ENCODE data around the gene RTN4R.
A peak's percentile ranks its signal among the peaks of the same experiment; 100 is the strongest.

The RTN4R gene

DNA sequence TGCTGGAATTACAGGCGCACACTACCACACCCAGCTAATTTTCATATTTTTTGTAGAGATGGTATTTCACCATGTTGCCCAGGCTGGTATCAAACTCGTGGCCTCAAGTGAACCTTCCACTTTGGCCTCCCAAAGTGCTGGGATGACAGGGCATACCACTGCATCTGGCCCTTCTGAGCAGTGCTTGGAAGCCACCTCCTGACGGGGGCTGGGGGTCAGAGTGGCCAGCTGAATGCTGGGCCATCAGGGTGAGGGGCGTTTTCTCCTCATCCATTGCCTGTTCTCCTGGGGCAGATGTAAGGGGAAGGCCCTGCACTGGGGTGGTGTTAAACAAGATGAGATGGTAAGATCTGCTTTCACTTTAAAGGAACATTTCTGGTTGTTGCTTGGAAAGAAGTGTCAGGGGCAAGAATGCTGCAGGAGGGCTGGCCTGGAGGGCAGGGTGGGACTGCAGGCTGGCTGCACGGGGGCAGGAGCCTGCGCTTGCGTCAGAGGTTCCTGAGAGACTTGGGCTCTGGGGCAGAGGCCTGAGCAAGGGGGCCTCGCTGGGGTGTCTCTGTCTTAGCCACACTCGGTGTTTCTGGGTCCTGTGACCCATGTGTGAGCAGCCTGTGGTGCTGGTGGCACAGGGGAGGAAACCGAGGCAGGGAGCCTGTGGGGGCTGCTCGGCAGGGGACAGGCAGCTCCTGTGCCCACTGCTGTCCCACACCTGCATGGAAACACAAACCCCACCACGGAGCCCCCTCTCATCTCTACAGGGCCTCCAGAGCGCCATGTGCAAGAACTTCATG is 34.5 kb upstream of the RTN4R start:
- no peak for TF ChIP-seq KLF8 (tag by site-specific recombination; IDR thresholded peaks at IDR 0.05)
- no peak for TF ChIP-seq ZNF416 (tag by site-specific recombination; IDR thresholded peaks at IDR 0.05)
- TF ChIP-seq KLF16 (tag by site-specific recombination; IDR thresholded peaks at IDR 0.05): no peak
- no peak for TF ChIP-seq ZNF132 (tag by site-specific recombination; IDR thresholded peaks at IDR 0.05; ENCODE audit: borderline replicate concordance)
- TF ChIP-seq KLF1 (tag by site-specific recombination; IDR thresholded peaks at IDR 0.05): no peak; the same call in 1 of the 2 replicates
- no peak for TF ChIP-seq ZNF175 (tag by site-specific recombination; IDR thresholded peaks at IDR 0.05)
- TF ChIP-seq ZNF664 (tag by site-specific recombination; IDR thresholded peaks at IDR 0.05): no peak
- no peak for TF ChIP-seq ZNF155 (tag by site-specific recombination; IDR thresholded peaks at IDR 0.05)
- TF ChIP-seq ZFP41 (tag by site-specific recombination; IDR thresholded peaks at IDR 0.05; ENCODE audit: borderline replicate concordance): no peak
- TF ChIP-seq ZNF23 (tag by site-specific recombination; IDR thresholded peaks at IDR 0.05; ENCODE audit: borderline replicate concordance): no peak
- no peak for TF ChIP-seq ZNF658 (tag by site-specific recombination; IDR thresholded peaks at IDR 0.05)
- TF ChIP-seq OVOL3 (tag by site-specific recombination; IDR thresholded peaks at IDR 0.05): no peak
- no peak for TF ChIP-seq ZNF521 (tag by site-specific recombination; IDR thresholded peaks at IDR 0.05)
- TF ChIP-seq, protein P1, sequence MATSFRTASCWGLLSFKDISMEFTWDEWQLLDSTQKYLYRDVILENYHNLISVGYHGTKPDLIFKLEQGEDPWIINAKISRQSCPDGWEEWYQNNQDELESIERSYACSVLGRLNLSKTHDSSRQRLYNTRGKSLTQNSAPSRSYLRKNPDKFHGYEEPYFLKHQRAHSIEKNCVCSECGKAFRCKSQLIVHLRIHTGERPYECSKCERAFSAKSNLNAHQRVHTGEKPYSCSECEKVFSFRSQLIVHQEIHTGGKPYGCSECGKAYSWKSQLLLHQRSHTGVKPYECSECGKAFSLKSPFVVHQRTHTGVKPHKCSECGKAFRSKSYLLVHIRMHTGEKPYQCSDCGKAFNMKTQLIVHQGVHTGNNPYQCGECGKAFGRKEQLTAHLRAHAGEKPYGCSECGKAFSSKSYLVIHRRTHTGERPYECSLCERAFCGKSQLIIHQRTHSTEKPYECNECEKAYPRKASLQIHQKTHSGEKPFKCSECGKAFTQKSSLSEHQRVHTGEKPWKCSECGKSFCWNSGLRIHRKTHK (tag by site-specific recombination; IDR thresholded peaks at IDR 0.05): no peak
- TF ChIP-seq ZNF514 (tag by site-specific recombination; IDR thresholded peaks at IDR 0.05): no peak
- no peak for TF ChIP-seq ZNF248 (tag by site-specific recombination; IDR thresholded peaks at IDR 0.05)
- no peak for TF ChIP-seq ZNF837 (tag by site-specific recombination; IDR thresholded peaks at IDR 0.05)
- ChIA-PET CTCF (no interaction called here), POLR2A (interaction anchor here (1.1 kb wide), 1 partner anchor 78 kb away, joined by 3 read pairs; no protein-coding TSS in a partner anchor)
- no peaks in the 10 kb centered on the region for H3K9me3 ChIP-seq (ENCODE audit: control insufficient read depth, insufficient read depth, low read depth, low read length)
- no peaks in the 10 kb centered on the region for H3K4me1 ChIP-seq (ENCODE audit: control insufficient read depth, insufficient read depth, low read length)
- H3K36me3 ChIP-seq (ENCODE audit: control insufficient read depth in 2 of 2, insufficient read depth in 1 of 2, low read length in 2 of 2): no peaks in the 10 kb centered on the region
- H3K27ac ChIP-seq (ENCODE audit: extremely low read depth, low read depth, low read length): no peak overlapping the region
- no peak overlapping the region for H3K4me3 ChIP-seq (ENCODE audit: low read depth, low read length)

DNA sequence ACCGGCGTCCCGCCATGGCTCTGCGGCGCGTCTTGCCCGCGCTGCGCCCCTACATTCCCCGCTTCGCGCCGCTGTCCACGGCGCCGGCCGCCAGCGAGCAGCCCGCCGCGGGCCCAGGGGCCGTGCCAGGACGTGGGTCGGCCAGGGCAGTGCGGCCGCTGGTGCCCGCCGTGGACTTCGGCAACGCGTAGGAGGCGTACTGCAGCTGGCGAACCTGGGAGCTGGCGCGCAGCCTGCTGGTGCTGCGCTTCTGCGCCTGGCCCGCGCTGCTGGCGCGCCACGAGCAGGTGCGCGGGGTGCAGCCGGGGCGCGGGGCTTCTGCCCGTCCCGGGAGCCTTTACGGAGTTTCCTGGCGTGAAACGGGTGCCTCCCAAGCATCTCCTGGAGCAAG is 31.6 kb upstream of the RTN4R start:
- Histone ChIP-seq H3K4me3 (ENCODE audit: low read depth, low read length) (peak overlapping the region; percentile 41), H3K36me3 (ENCODE audit: control insufficient read depth in 2 of 2, insufficient read depth in 1 of 2, low read length in 2 of 2) (no peaks in the 10 kb centered on the region), H3K4me1 (ENCODE audit: control insufficient read depth, insufficient read depth, low read length) (no peaks in the 10 kb centered on the region), H3K27ac (ENCODE audit: extremely low read depth, low read depth, low read length) (no peak overlapping the region), H3K9me3 (ENCODE audit: control insufficient read depth, insufficient read depth, low read depth, low read length) (no peaks in the 10 kb centered on the region)
- POLR2A ChIA-PET: interaction anchor here (1.5 kb wide), 1 partner anchor 20 kb away, joined by 8 read pairs; the partner anchor contains the start of gene DGCR6L
- CTCF ChIA-PET: interaction anchor here (1.5 kb wide), 1 partner anchor 61 kb away, joined by 4 read pairs; no protein-coding TSS in a partner anchor
- TF ChIP-seq ZBTB1 (tag by site-specific recombination; IDR thresholded peaks at IDR 0.05) (no peak), ZNF302 (tag by site-specific recombination; IDR thresholded peaks at IDR 0.05; ENCODE audit: low read depth) (no peak), ZNF350 (tag by site-specific recombination; IDR thresholded peaks at IDR 0.05) (no peak), ZNF600 (tag by site-specific recombination; IDR thresholded peaks at IDR 0.05) (no peak), ZNF677 (tag by site-specific recombination; IDR thresholded peaks at IDR 0.05) (peak; percentile 28; the same call in 1 of the 2 replicates), ZFP69B (tag by site-specific recombination; IDR thresholded peaks at IDR 0.05) (no peak), ZNF37A (tag by site-specific recombination; IDR thresholded peaks at IDR 0.05) (no peak), ZNF777 (tag by site-specific recombination; IDR thresholded peaks at IDR 0.05; ENCODE audit: borderline replicate concordance) (no peak), ZNF121 (tag by site-specific recombination; IDR thresholded peaks at IDR 0.05) (no peak), ZNF423 (tag by site-specific recombination; IDR thresholded peaks at IDR 0.05) (no peak), ZNF48 (tag by site-specific recombination; IDR thresholded peaks at IDR 0.05) (no peak)
- TF ChIP-seq, protein P2, sequence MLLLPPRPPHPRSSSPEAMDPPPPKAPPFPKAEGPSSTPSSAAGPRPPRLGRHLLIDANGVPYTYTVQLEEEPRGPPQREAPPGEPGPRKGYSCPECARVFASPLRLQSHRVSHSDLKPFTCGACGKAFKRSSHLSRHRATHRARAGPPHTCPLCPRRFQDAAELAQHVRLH (tag by site-specific recombination; IDR thresholded peaks at IDR 0.05): no peak
- TF ChIP-seq, protein P3, sequence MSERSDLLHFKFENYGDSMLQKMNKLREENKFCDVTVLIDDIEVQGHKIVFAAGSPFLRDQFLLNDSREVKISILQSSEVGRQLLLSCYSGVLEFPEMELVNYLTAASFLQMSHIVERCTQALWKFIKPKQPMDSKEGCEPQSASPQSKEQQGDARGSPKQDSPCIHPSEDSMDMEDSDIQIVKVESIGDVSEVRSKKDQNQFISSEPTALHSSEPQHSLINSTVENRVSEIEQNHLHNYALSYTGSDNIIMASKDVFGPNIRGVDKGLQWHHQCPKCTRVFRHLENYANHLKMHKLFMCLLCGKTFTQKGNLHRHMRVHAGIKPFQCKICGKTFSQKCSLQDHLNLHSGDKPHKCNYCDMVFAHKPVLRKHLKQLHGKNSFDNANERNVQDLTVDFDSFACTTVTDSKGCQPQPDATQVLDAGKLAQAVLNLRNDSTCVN (tag by site-specific recombination; optimal IDR thresholded peaks at IDR 0.05): peak; percentile 48
- TF ChIP-seq, protein P4, sequence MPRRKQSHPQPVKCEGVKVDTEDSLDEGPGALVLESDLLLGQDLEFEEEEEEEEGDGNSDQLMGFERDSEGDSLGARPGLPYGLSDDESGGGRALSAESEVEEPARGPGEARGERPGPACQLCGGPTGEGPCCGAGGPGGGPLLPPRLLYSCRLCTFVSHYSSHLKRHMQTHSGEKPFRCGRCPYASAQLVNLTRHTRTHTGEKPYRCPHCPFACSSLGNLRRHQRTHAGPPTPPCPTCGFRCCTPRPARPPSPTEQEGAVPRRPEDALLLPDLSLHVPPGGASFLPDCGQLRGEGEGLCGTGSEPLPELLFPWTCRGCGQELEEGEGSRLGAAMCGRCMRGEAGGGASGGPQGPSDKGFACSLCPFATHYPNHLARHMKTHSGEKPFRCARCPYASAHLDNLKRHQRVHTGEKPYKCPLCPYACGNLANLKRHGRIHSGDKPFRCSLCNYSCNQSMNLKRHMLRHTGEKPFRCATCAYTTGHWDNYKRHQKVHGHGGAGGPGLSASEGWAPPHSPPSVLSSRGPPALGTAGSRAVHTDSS (tag by site-specific recombination; IDR thresholded peaks at IDR 0.05): no peak
- TF ChIP-seq, protein P5, sequence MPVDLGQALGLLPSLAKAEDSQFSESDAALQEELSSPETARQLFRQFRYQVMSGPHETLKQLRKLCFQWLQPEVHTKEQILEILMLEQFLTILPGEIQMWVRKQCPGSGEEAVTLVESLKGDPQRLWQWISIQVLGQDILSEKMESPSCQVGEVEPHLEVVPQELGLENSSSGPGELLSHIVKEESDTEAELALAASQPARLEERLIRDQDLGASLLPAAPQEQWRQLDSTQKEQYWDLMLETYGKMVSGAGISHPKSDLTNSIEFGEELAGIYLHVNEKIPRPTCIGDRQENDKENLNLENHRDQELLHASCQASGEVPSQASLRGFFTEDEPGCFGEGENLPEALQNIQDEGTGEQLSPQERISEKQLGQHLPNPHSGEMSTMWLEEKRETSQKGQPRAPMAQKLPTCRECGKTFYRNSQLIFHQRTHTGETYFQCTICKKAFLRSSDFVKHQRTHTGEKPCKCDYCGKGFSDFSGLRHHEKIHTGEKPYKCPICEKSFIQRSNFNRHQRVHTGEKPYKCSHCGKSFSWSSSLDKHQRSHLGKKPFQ (tag by site-specific recombination; IDR thresholded peaks at IDR 0.05): no peak

Measured in HEK293 (cell line).